Right cardiac atrium (tissue), 5 donors: Measurements from ENCODE around the gene SPATS2. TPM values are rescaled to one million over a fixed set of nuclear protein-coding genes. Genes with fewer than 3 reads are reported as not detected.
A peak's percentile ranks its signal among the peaks of the same experiment; 100 is the strongest.

ENCODE experiments used
- ATAC-seq, 2 donors: fragments of 200-7000 bp; cut with Tn5 transposase; one replicate each; pipeline versions ENCODE4 v1.8.0 to v1.9.1; 2020; ENCODE audit warnings: moderate library complexity in 2 of 2, mild to moderate bottlenecking in 1 of 2
- DNase-seq, 3 donors: peaks; one replicate each; pipeline ENCODE4 v3.0.0-alpha.2; 2020
- H3K27ac ChIP-seq: one replicate; pipeline ENCODE4 v1.5.1; 2013; ENCODE audit warnings: mild to moderate bottlenecking, low read length, control low read depth, moderate library complexity
- H3K27me3 ChIP-seq: one replicate; pipeline ENCODE4 v1.6.1; 2013; ENCODE audit not compliant: control insufficient read depth, insufficient read depth
- H3K4me1 ChIP-seq: one replicate; pipeline ENCODE4 v1.6.1; 2013; ENCODE audit warnings: low read length; ENCODE audit not compliant: control insufficient read depth, insufficient read depth
- H3K4me3 ChIP-seq: one replicate; pipeline ENCODE4 v1.5.1; 2013; ENCODE audit warnings: low read length, control low read depth
- H3K9me3 ChIP-seq: one replicate; pipeline ENCODE4 v1.6.1; 2013; ENCODE audit warnings: low read length; ENCODE audit not compliant: control insufficient read depth
- WGBS: extraction: QIAGEN DNeasy Blood & Tissue Kit; methylation state at CpG from one replicate; pipeline ENCODE4 v1.1.7; 2013; 5-methylcytosine and 5-hydroxymethylcytosine counted together
- intact Hi-C, 4 donors: fragments of 100-400 bp; cut with DNase I; formaldehyde crosslinking; loops; one replicate each; pipeline versions ENCODE4 v1.11.0 to v1.14.0; 2022 to 2023
- polyA plus RNA-seq: library from polyadenylated mRNA; stranded (reverse); fragments of 200-250 nt; gene quantifications from one replicate; pipeline ENCODE4 v1.2.3, GENCODE V29; 2013
- total RNA-seq, 4 donors: library from RNA; stranded (reverse); fragmentation: NEBNext Ultra II Directional; extraction: Animal tissue kit (Norgen Biotek cat#: 25700); gene quantifications; one replicate each; pipeline ENCODE4 v1.2.1, GENCODE V29; 2021
- donor health status: healthy with polysubstance abuse.
- donor health status: DM: no; HTN: yes; CAD: no.
- donor health status: DM: no; HTN: no; CAD: no.
- donor health status: DM: no; HTN: yes; CAD: no; lungs with severe emphysema.
- donor health status: DM: yes; HTN: yes; CAD: no.

Gene SPATS2
- total and polyA plus RNA-seq, 5 donors, result 5.5 to 10.3 (median 9.0) TPM

GRCh38 chr12:49357103-49357678 lies 10.1 kb upstream of the SPATS2 start:
- intact Hi-C loops, result loop anchor here in 2 of 4 donors (5.0 to 10.0 kb wide), 2 partner anchors 155 to 228 kb away; no protein-coding TSS in a partner anchor
- no peaks in the 10 kb centered on the region for H3K27me3 ChIP-seq
- 11% methylated on average over 3 of the region's 3 CpGs for WGBS
- ATAC-seq, result no peak
- no peaks in the 10 kb centered on the region for H3K9me3 ChIP-seq
- H3K4me1 ChIP-seq, result no peaks in the 10 kb centered on the region
- H3K4me3 ChIP-seq, result no peak overlapping the region
- DNase-seq, result no peak
- H3K27ac ChIP-seq, result no peak overlapping the region

- no peaks in the 10 kb centered on the region for H3K4me1 ChIP-seq
- 22% methylated on average over 7 of the region's 7 CpGs for WGBS
- H3K27me3 ChIP-seq, result no peaks in the 10 kb centered on the region
- DNase-seq (no peak), ATAC-seq (peak; percentile 69 to 87)
- no peaks in the 10 kb centered on the region for H3K9me3 ChIP-seq
- H3K4me3 ChIP-seq, result no peak overlapping the region
- H3K27ac ChIP-seq, result no peak overlapping the region
- intact Hi-C loops, result loop anchor here in 3 of 4 donors (2.0 to 10.0 kb wide), 4 partner anchors 154 to 226 kb away; no protein-coding TSS in a partner anchor
Observed at GRCh38 chr12:49358483-49359141, 8.7 kb upstream of the SPATS2 start.

- Histone ChIP-seq H3K4me1 (no peaks in the 10 kb centered on the region), H3K4me3 (no peak overlapping the region), H3K27me3 (no peaks in the 10 kb centered on the region), H3K9me3 (no peaks in the 10 kb centered on the region), H3K27ac (no peak overlapping the region)
- DNase-seq, result no peak
- ATAC-seq, result no peak
- WGBS, result 82% methylated on average over 7 of the region's 7 CpGs
- intact Hi-C loops, result loop anchor here (2.0 to 10.0 kb wide), 4 partner anchors 153 to 225 kb away; no protein-coding TSS in a partner anchor
Observed at GRCh38 chr12:49359671-49360070, 7.6 kb upstream of the SPATS2 start.

- intact Hi-C loops, result no loop called here
- WGBS, result 100% methylated on average over 1 of the region's 1 CpG
Observed at GRCh38 chr12:49362077-49362476, 5.2 kb upstream of the SPATS2 start.

GRCh38 chr12:49364989-49365388 lies 2.3 kb upstream of the SPATS2 start:
- Histone ChIP-seq H3K4me1 (no peaks in the 10 kb centered on the region), H3K9me3 (no peaks in the 10 kb centered on the region), H3K4me3 (no peak overlapping the region), H3K27ac (no peak overlapping the region), H3K27me3 (no peaks in the 10 kb centered on the region)
- ATAC-seq, result no peak
- WGBS, result 95% methylated on average over 1 of the region's 1 CpG
- DNase-seq, result no peak
- intact Hi-C loops, result no loop called here

More at GRCh38 chr12:49362077-49362476, 5.2 kb upstream of the SPATS2 start:
- DNase-seq (no peak), ATAC-seq (no peak)
- H3K4me1 ChIP-seq, result no peaks in the 10 kb centered on the region
- no peak overlapping the region for H3K4me3 ChIP-seq
- H3K9me3 ChIP-seq, result no peaks in the 10 kb centered on the region
- H3K27ac ChIP-seq, result no peak overlapping the region
- H3K27me3 ChIP-seq, result no peaks in the 10 kb centered on the region

GRCh38 chr12:49365542-49365941 lies 1.7 kb upstream of the SPATS2 start:
- intact Hi-C loops, result no loop called here
- ATAC-seq, result no peak

GRCh38 chr12:49366096-49366651 lies 1.1 kb upstream of the SPATS2 start:
- WGBS, result 12% methylated on average over 38 of the region's 38 CpGs
- DNase-seq (no peak), ATAC-seq (no peak)
- intact Hi-C loops, result no loop called here
- H3K27me3 ChIP-seq, result no peaks in the 10 kb centered on the region
- H3K4me3 ChIP-seq, result peak overlapping the region; percentile 62
- peak overlapping the region; percentile 91 for H3K27ac ChIP-seq
- H3K4me1 ChIP-seq, result no peaks in the 10 kb centered on the region
- no peaks in the 10 kb centered on the region for H3K9me3 ChIP-seq

More at GRCh38 chr12:49365542-49365941, 1.7 kb upstream of the SPATS2 start:
- Histone ChIP-seq H3K27ac (no peak overlapping the region), H3K4me3 (no peak overlapping the region), H3K9me3 (no peaks in the 10 kb centered on the region), H3K4me1 (no peaks in the 10 kb centered on the region), H3K27me3 (no peaks in the 10 kb centered on the region)
- no peak for DNase-seq
- 85% methylated on average over 5 of the region's 5 CpGs for WGBS

- Histone ChIP-seq H3K9me3 (no peaks in the 10 kb centered on the region), H3K4me3 (peak overlapping the region; percentile 62), H3K27ac (peak overlapping the region; percentile 91), H3K27me3 (no peaks in the 10 kb centered on the region), H3K4me1 (no peaks in the 10 kb centered on the region)
- under 1% methylated on average over 97 of the region's 97 CpGs for WGBS
- intact Hi-C loops, result no loop called here
- peak; percentile 90 to 96 (median 95) for DNase-seq
- peak; percentile 96 to 98 for ATAC-seq
Observed at GRCh38 chr12:49366652-49367380, 446 bp upstream of the SPATS2 start.

- H3K9me3 ChIP-seq, result no peaks in the 10 kb centered on the region
- H3K27ac ChIP-seq, result no peak overlapping the region
- WGBS, result 11% methylated on average over 3 of the region's 3 CpGs
- intact Hi-C loops, result no loop called here
- peak overlapping the region; percentile 62 for H3K4me3 ChIP-seq
- no peaks in the 10 kb centered on the region for H3K4me1 ChIP-seq
- DNase-seq (no peak), ATAC-seq (no peak)
- H3K27me3 ChIP-seq, result no peaks in the 10 kb centered on the region
Observed at GRCh38 chr12:49368240-49368600, 958 bp downstream of the SPATS2 start.

GRCh38 chr12:49369411-49370145 lies 2.3 kb downstream of the SPATS2 start:
- peak in 2 of 3 donors; percentile 28 to 60 for DNase-seq
- no peak for ATAC-seq
- Histone ChIP-seq H3K4me3 (no peak overlapping the region), H3K9me3 (no peaks in the 10 kb centered on the region), H3K27me3 (no peaks in the 10 kb centered on the region), H3K27ac (no peak overlapping the region), H3K4me1 (no peaks in the 10 kb centered on the region)
- WGBS, result 35% methylated on average over 6 of the region's 6 CpGs
- intact Hi-C loops, result no loop called here
